Uterine smooth muscle cell (primary cell): Measurements from ENCODE around the gene IGSF6. TPM values are rescaled to one million over a fixed set of nuclear protein-coding genes. Genes with fewer than 3 reads are reported as not detected.

Experiments
- total RNA-seq: library from RNA; depleted of rRNA; stranded (reverse); fragments of >200 nt; gene quantifications from 2 replicates; pipeline ENCODE4 v1.2.3, GENCODE V29; 2014

The IGSF6 gene
- under 0.01 TPM in 1 of 2 replicates, not detected in the other for total RNA-seq

DNA sequence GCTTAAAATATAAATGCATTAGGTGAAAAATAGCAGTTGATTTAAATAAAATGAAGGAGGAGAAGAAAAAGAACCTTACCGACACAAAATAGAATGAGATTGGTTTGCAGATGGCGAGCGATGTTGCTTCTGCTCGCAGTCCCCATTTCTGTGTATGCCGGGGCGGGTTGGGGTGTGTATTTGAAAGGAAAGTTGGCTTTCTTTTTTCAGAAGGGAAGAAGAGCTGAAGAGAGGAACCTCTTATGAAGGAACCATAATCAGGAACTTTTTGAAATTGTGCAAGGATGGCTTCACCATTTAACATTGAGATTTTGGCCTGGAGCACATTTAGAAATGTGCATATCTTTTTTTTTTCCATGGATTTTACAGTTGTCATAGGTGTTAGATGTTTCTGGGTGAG, at the start of gene IGSF6:
IGSF6 (minus strand) TSS at position 156 of the 400 bp plus-strand sequence; CDS start at position 146, 10 bp downstream.

DNA sequence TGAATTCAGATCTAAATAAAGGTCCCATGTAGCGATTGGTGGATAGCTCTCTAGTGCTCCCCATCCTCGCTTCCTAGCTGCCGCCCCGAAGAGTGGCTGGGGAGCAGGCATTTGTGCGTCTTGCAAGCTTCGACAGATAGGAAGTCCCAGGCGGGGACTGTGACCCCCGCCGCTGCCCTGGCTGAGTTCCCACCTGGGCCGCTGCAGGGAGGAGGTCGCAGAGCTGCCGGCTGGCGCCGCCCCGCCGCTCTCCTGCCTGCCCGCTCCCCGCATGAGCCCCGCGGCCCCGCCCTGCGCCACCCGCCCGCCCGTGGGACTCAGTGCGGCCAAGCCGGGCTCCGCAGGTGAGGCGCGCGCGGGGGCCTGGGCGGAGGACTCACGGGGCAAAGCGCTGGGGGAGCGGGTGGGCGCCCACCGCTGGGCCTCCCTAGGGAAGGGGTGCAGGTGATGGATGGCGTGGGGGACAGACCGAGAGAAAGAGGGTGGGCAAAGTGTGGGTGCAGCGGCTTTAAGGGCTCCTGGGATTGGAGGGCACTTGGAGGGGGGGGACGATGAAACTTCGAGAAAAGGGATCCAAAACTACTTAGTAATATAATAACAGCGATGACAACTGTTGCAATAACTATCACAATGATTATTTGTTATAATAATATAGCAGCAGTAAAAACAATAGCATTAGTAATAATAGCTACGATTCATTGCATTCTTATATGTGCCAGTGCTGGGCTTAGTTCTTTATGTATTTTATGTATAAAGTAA, 11.7 kb upstream of the IGSF6 start, which contains the start of gene OTOA:
OTOA (plus strand) TSS at position 80 of the 759 bp plus-strand sequence. CDS start 14,547 bp downstream, outside the sequence.

DNA sequence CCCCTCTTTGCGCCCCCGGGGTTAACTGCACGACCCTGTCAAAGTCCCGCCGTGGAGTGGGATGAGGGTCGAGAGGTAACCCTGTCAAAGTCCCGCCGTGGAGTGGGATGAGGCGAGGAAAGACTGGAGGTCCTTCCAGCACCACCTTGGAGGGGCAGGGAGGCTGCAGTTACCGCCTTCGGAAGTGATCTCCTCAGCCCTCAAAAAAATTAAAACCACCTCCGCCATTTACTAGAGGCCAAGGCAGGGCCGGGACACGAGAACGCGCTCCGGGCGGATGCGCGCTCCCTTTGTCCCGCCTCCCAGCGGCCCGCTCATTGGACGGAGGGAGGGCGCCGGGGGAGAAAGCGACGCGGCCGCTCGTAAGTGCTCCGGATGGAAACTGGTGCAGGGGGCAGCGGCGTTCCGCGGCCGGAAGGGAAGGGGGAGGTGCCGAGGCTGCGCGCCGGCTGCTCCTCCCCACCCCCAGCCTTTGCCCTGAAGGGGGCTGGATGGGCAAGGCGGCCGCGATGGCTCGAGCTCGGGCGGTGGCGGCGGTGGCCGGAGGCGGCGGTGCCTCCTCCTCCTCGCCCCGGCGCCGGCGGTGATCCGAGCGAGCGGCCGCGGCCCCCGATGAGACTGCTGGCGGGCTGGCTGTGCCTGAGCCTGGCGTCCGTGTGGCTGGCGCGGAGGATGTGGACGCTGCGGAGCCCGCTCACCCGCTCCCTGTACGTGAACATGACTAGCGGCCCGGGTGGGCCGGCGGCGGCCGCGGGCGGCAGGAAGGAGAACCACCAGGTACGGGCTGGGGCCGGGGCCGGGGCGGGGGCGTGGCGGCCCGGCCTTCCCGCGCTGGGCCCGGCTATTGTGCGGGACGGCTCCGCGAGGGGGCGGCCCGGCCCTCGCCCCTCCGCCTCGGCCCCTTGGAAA, 53.0 kb downstream of the IGSF6 start, which contains the start of gene METTL9:
METTL9 (plus strand) TSS at position 456 of the 909 bp plus-strand sequence; CDS start at position 613, 157 bp downstream.

Other genes with a start within 250 kb of the IGSF6 start
- gene METTL9, start 53.0 kb downstream of the IGSF6 start, total RNA-seq: 241 and 248 TPM in 2 replicates
- under 0.01 TPM in 2 replicates for gene OTOA, start 11.4 kb upstream of the IGSF6 start, total RNA-seq
- gene NPIPB4, start 205.1 kb upstream of the IGSF6 start, total RNA-seq: 34.2 and 43.6 TPM in 2 replicates